ENCODE measurements around the gene HEMGN. TPM values are rescaled to one million over a fixed set of nuclear protein-coding genes. Genes with fewer than 3 reads are reported as not detected.

The HEMGN gene
- total RNA-seq, 4 donors from 2014 or later, result 0.22 to 0.27 TPM; not detected in 2

- intact Hi-C loops (cut with DNase I), result no loop called here
- Histone ChIP-seq H3K27me3 (no peaks in the 10 kb centered on the region), H3K36me3 (no peaks in the 10 kb centered on the region), H3K4me3 (replicated peaks in 1 of 3) (no peak overlapping the region), H3K27ac (no peak overlapping the region), H3K9me3 (no peaks in the 10 kb centered on the region), H3K4me1 (no peaks in the 10 kb centered on the region)
- no peak for DNase-seq
- WGBS, 2 donors, result 79 to 81% methylated on average over 4 of the region's 4 CpGs
- TF ChIP-seq, protein P1, sequence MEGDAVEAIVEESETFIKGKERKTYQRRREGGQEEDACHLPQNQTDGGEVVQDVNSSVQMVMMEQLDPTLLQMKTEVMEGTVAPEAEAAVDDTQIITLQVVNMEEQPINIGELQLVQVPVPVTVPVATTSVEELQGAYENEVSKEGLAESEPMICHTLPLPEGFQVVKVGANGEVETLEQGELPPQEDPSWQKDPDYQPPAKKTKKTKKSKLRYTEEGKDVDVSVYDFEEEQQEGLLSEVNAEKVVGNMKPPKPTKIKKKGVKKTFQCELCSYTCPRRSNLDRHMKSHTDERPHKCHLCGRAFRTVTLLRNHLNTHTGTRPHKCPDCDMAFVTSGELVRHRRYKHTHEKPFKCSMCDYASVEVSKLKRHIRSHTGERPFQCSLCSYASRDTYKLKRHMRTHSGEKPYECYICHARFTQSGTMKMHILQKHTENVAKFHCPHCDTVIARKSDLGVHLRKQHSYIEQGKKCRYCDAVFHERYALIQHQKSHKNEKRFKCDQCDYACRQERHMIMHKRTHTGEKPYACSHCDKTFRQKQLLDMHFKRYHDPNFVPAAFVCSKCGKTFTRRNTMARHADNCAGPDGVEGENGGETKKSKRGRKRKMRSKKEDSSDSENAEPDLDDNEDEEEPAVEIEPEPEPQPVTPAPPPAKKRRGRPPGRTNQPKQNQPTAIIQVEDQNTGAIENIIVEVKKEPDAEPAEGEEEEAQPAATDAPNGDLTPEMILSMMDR (IDR thresholded peaks at IDR 0.05), result no peak
- no peak for TF ChIP-seq POLR2A (IDR thresholded peaks at IDR 0.05)
These were observed 34.8 kb upstream of the HEMGN start for GRCh38 chr9:97972753-97973152.

GRCh38 chr9:97970165-97970564 lies 32.2 kb upstream of the HEMGN start:
- DNase-seq, result no peak
- Histone ChIP-seq H3K4me1 (no peaks in the 10 kb centered on the region), H3K27me3 (no peaks in the 10 kb centered on the region), H3K36me3 (no peaks in the 10 kb centered on the region), H3K4me3 (replicated peaks in 1 of 3) (no peak overlapping the region), H3K9me3 (no peaks in the 10 kb centered on the region), H3K27ac (no peak overlapping the region)
- TF ChIP-seq, protein P1 (IDR thresholded peaks at IDR 0.05), result no peak
- TF ChIP-seq POLR2A (IDR thresholded peaks at IDR 0.05), result no peak
- 65 to 76% methylated on average over 7 of the region's 7 CpGs for WGBS, 2 donors
- intact Hi-C loops (cut with DNase I), result no loop called here

DNA sequence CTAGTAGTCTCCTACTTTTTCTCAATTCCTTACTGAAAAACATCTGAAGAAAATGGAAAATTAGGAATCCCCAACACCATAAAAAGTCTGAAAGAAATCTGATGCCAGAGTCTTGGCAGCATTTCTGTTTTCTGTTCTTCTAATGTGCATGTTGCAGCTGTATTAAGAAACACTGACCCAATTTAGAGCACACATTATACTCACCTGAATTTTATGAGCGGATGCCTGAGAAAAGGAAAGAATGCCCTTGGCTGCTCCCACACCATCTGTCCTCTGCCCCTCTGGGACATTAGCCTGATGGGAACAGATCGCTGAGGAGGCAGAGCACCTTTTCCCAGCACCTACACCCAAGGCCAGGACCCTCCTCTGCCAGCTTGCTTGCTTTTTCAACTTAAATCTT lies 31.0 kb upstream of the HEMGN start:
- H3K27ac ChIP-seq, result no peak overlapping the region
- no peaks in the 10 kb centered on the region for H3K9me3 ChIP-seq
- H3K36me3 ChIP-seq, result no peaks in the 10 kb centered on the region
- TF ChIP-seq, protein P1 (IDR thresholded peaks at IDR 0.05), result no peak
- no peak for TF ChIP-seq POLR2A (IDR thresholded peaks at IDR 0.05)
- H3K4me3 ChIP-seq (replicated peaks in 1 of 3), result no peak overlapping the region
- intact Hi-C loops (cut with DNase I), result no loop called here
- WGBS, 2 donors, result 87 to 89% methylated on average over 2 of the region's 2 CpGs
- H3K4me1 ChIP-seq, result no peaks in the 10 kb centered on the region
- H3K27me3 ChIP-seq, result no peaks in the 10 kb centered on the region
- no peak for DNase-seq

GRCh38 chr9:97966493-97966892 lies 28.5 kb upstream of the HEMGN start:
- Histone ChIP-seq H3K9me3 (no peaks in the 10 kb centered on the region), H3K27ac (no peak overlapping the region), H3K27me3 (no peaks in the 10 kb centered on the region), H3K36me3 (no peaks in the 10 kb centered on the region), H3K4me3 (replicated peaks in 1 of 3) (no peak overlapping the region), H3K4me1 (no peaks in the 10 kb centered on the region)
- no peak for TF ChIP-seq POLR2A (IDR thresholded peaks at IDR 0.05)
- TF ChIP-seq, protein P1 (IDR thresholded peaks at IDR 0.05), result no peak
- 29% methylated on average over 1 of the region's 1 CpG for WGBS, 2 donors
- DNase-seq, result no peak
- intact Hi-C loops (cut with DNase I), result no loop called here

DNA sequence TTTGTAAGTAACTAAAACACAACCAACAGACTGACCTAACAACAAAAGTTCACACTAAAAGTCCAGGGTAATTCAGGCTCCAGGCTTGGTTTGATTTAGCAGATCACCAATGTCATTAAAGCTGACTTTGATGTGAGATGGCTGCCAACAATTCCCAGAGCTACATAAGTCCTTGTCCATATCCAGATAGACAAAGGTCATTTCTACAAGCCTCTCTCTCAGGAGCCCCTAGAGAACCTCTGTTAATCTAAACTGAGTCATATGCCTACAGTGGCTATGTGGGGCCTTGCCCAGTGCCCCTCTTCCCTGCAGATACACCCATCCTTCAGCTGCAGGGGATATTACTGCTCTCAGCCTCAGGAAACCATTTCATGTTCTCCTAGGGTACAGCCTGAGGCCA lies 26.9 kb upstream of the HEMGN start:
- TF ChIP-seq POLR2A (IDR thresholded peaks at IDR 0.05), result no peak
- TF ChIP-seq, protein P1 (IDR thresholded peaks at IDR 0.05), result no peak
- H3K9me3 ChIP-seq, result no peaks in the 10 kb centered on the region
- no peaks in the 10 kb centered on the region for H3K36me3 ChIP-seq
- H3K27me3 ChIP-seq, result no peaks in the 10 kb centered on the region
- no peak for DNase-seq
- H3K4me1 ChIP-seq, result no peaks in the 10 kb centered on the region
- no peak overlapping the region for H3K4me3 ChIP-seq (replicated peaks in 1 of 3)
- H3K27ac ChIP-seq, result no peak overlapping the region
- intact Hi-C loops (cut with DNase I), result no loop called here
